ENCODE data around the gene KCND2. TPM values are rescaled to one million over a fixed set of nuclear protein-coding genes. Genes with fewer than 3 reads are reported as not detected.
"Not testable (repeated sequence)": the region's sequence is repeated elsewhere in the genome, so short reads cannot be mapped to it uniquely, and the experiment has no call there.

The KCND2 gene
- total RNA-seq, 1 donor from 2014 or later, result 13.7 TPM

GRCh38 chr7:120770206-120770605, 497.2 kb downstream of the KCND2 start:
- Mint-ChIP-seq H3K4me3 (ENCODE audit: low read depth) (no peak overlapping the region), H3K27ac (no peak overlapping the region), H3K27me3 (no peaks in the 10 kb centered on the region), H3K9me3 (ENCODE audit: low read depth) (no peaks in the 10 kb centered on the region), H3K4me1 (ENCODE audit: low read depth) (no peaks in the 10 kb centered on the region), H3K36me3 (ENCODE audit: insufficient read depth) (no peaks in the 10 kb centered on the region)
- DNase-seq (ENCODE audit: low spot score, unreplicated experiment), result no peak
- no peak for TF ChIP-seq CTCF (IDR thresholded peaks at IDR 0.05; ENCODE audit: unreplicated experiment)

- TF ChIP-seq CTCF (IDR thresholded peaks at IDR 0.05; ENCODE audit: unreplicated experiment), result no peak
- H3K9me3 Mint-ChIP-seq (ENCODE audit: low read depth), result no peaks in the 10 kb centered on the region
- H3K27me3 Mint-ChIP-seq, result no peaks in the 10 kb centered on the region
- no peak for DNase-seq (ENCODE audit: low spot score, unreplicated experiment)
- no peaks in the 10 kb centered on the region for H3K36me3 Mint-ChIP-seq (ENCODE audit: insufficient read depth)
- H3K4me1 Mint-ChIP-seq (ENCODE audit: low read depth), result no peaks in the 10 kb centered on the region
- no peak overlapping the region for H3K27ac Mint-ChIP-seq
- no peak overlapping the region for H3K4me3 Mint-ChIP-seq (ENCODE audit: low read depth)
These were observed 501.5 kb downstream of the KCND2 start for GRCh38 chr7:120774481-120774880.

GRCh38 chr7:120775755-120776154, 502.8 kb downstream of the KCND2 start:
- Mint-ChIP-seq H3K4me3 (ENCODE audit: low read depth) (no peak overlapping the region), H3K36me3 (ENCODE audit: insufficient read depth) (no peaks in the 10 kb centered on the region), H3K9me3 (ENCODE audit: low read depth) (no peaks in the 10 kb centered on the region), H3K27me3 (no peaks in the 10 kb centered on the region), H3K4me1 (ENCODE audit: low read depth) (no peaks in the 10 kb centered on the region), H3K27ac (no peak overlapping the region)
- no peak for DNase-seq (ENCODE audit: low spot score, unreplicated experiment)
- no peak for TF ChIP-seq CTCF (IDR thresholded peaks at IDR 0.05; ENCODE audit: unreplicated experiment)

GRCh38 chr7:120779078-120779477, 506.1 kb downstream of the KCND2 start:
- not testable (repeated sequence) for H3K27me3 Mint-ChIP-seq; DNase-seq (ENCODE audit: low spot score, unreplicated experiment); H3K4me1 Mint-ChIP-seq (ENCODE audit: low read depth); H3K4me3 Mint-ChIP-seq (ENCODE audit: low read depth); H3K36me3 Mint-ChIP-seq (ENCODE audit: insufficient read depth); H3K9me3 Mint-ChIP-seq (ENCODE audit: low read depth); H3K27ac Mint-ChIP-seq

GRCh38 chr7:120780451-120780850, 507.5 kb downstream of the KCND2 start:
- not testable (repeated sequence) for H3K9me3 Mint-ChIP-seq (ENCODE audit: low read depth); H3K36me3 Mint-ChIP-seq (ENCODE audit: insufficient read depth); H3K4me1 Mint-ChIP-seq (ENCODE audit: low read depth); DNase-seq (ENCODE audit: low spot score, unreplicated experiment); H3K4me3 Mint-ChIP-seq (ENCODE audit: low read depth); H3K27ac Mint-ChIP-seq; H3K27me3 Mint-ChIP-seq

- TF ChIP-seq CTCF (IDR thresholded peaks at IDR 0.05; ENCODE audit: unreplicated experiment), result no peak
- no peaks in the 10 kb centered on the region for H3K9me3 Mint-ChIP-seq (ENCODE audit: low read depth)
- no peak overlapping the region for H3K27ac Mint-ChIP-seq
- no peak for DNase-seq (ENCODE audit: low spot score, unreplicated experiment)
- no peaks in the 10 kb centered on the region for H3K36me3 Mint-ChIP-seq (ENCODE audit: insufficient read depth)
- H3K27me3 Mint-ChIP-seq, result no peaks in the 10 kb centered on the region
- H3K4me3 Mint-ChIP-seq (ENCODE audit: low read depth), result no peak overlapping the region
- H3K4me1 Mint-ChIP-seq (ENCODE audit: low read depth), result no peaks in the 10 kb centered on the region
These were observed 508.0 kb downstream of the KCND2 start for GRCh38 chr7:120780938-120781337.

- H3K4me1 Mint-ChIP-seq (ENCODE audit: low read depth); H3K27ac Mint-ChIP-seq; DNase-seq (ENCODE audit: low spot score, unreplicated experiment); H3K27me3 Mint-ChIP-seq; H3K36me3 Mint-ChIP-seq (ENCODE audit: insufficient read depth); H3K4me3 Mint-ChIP-seq (ENCODE audit: low read depth); H3K9me3 Mint-ChIP-seq (ENCODE audit: low read depth): not testable (repeated sequence)
These were observed 508.9 kb downstream of the KCND2 start for GRCh38 chr7:120781924-120782323.
